ENCODE data around the gene HRH3.

GRCh38 chr20:62228982-62229545 is 9.0 kb upstream of the HRH3 start:
- TF ChIP-seq EZH2 (IDR thresholded peaks at IDR 0.05; ENCODE audit: low read depth) (no peak), CTCF (conservative IDR thresholded peaks at IDR 0.05) (no peak)
